Naive thymus-derived CD4-positive, alpha-beta T cell (primary cell): ENCODE results near the gene CD36. TPM values are rescaled to one million over a fixed set of nuclear protein-coding genes. Genes with fewer than 3 reads are reported as not detected.

Source experiments
- ATAC-seq: fragments of 150-1000 bp; cut with Tn5 transposase; 2 replicates; pipeline ENCODE4 v1.10.0; 2021; ENCODE audit warnings: mild to moderate bottlenecking, moderate library complexity
- CTCF ChIA-PET: fragments of 350-600 bp; sonication (Branson Sonifier 250); formaldehyde crosslinking; loops from one replicate; lab custom pipeline; 2021; ENCODE audit warnings: antibody characterized with exemption; lab: Charles Lee
- POLR2A ChIA-PET: fragments of 350-600 bp; sonication (Branson Sonifier 250); formaldehyde crosslinking; loops from one replicate; lab custom pipeline; 2021; ENCODE audit warnings: antibody characterized with exemption, inconsistent platforms; lab: Charles Lee
- DNase-seq, 9 donors: peaks; one replicate each; pipeline versions ENCODE4 v3.0.0 to v3.0.0-alpha.2; 2020 to 2022; ENCODE audit warnings: mixed read lengths in 1 of 9
- H3K27ac ChIP-seq: one replicate; pipeline ENCODE4 v1.7.0; 2013; ENCODE audit warnings: mild to moderate bottlenecking, low read depth, low read length, moderate library complexity
- H3K27me3 ChIP-seq, 2 donors: one replicate each; pipeline ENCODE4 v1.7.0; 2013; ENCODE audit warnings: low read length in 2 of 2, mild to moderate bottlenecking in 2 of 2, moderate library complexity in 2 of 2; ENCODE audit not compliant: control insufficient read depth in 2 of 2, insufficient read depth in 2 of 2
- H3K36me3 ChIP-seq, 3 experiments: 1 replicate in 2 of 3; 2 replicates in 1 of 3; pipeline ENCODE4 v1.7.0; 2013; ENCODE audit warnings: low read length in 3 of 3, mild to moderate bottlenecking in 3 of 3, moderate library complexity in 1 of 3; ENCODE audit not compliant: insufficient read depth in 3 of 3, control insufficient read depth in 2 of 3
- H3K4me1 ChIP-seq, 2 donors: one replicate each; pipeline ENCODE4 v1.7.0; 2013; ENCODE audit warnings: low read length in 2 of 2, mild to moderate bottlenecking in 2 of 2, moderate library complexity in 1 of 2; ENCODE audit not compliant: control insufficient read depth in 2 of 2, insufficient read depth in 2 of 2
- H3K4me3 ChIP-seq: 2 replicates; pipeline ENCODE4 v1.7.0; 2013; ENCODE audit warnings: mild to moderate bottlenecking, low read length
- H3K9me3 ChIP-seq, 3 experiments: 1 replicate in 2 of 3; 2 replicates in 1 of 3; pipeline ENCODE4 v1.7.0; 2013; ENCODE audit warnings: low read length in 3 of 3; ENCODE audit not compliant: control insufficient read depth in 2 of 3
- H3K27ac Mint-ChIP-seq, 9 donors: one replicate each; pipeline ENCODE4 v1.8.0; 2020 to 2022; ENCODE audit warnings: mixed read lengths in 9 of 9, mild to moderate bottlenecking in 8 of 9, moderate library complexity in 5 of 9, inconsistent platforms in 2 of 9
- H3K27me3 Mint-ChIP-seq, 5 donors: one replicate each; pipeline ENCODE4 v1.8.0; 2021 to 2022; ENCODE audit warnings: mixed read lengths in 5 of 5, mild to moderate bottlenecking in 1 of 5
- H3K36me3 Mint-ChIP-seq, 5 donors: one replicate each; pipeline ENCODE4 v1.8.0; 2020 to 2022; ENCODE audit warnings: mixed read lengths in 5 of 5, mild to moderate bottlenecking in 3 of 5, inconsistent platforms in 1 of 5
- H3K4me1 Mint-ChIP-seq, 7 donors: one replicate each; pipeline ENCODE4 v1.8.0; 2020 to 2022; ENCODE audit warnings: mixed read lengths in 7 of 7, mild to moderate bottlenecking in 3 of 7, inconsistent platforms in 1 of 7
- H3K4me3 Mint-ChIP-seq, 10 donors: one replicate each; pipeline ENCODE4 v1.8.0; 2020 to 2022; ENCODE audit warnings: mild to moderate bottlenecking in 10 of 10, mixed read lengths in 10 of 10, moderate library complexity in 6 of 10, inconsistent platforms in 2 of 10
- H3K9me3 Mint-ChIP-seq, 11 donors: one replicate each; pipeline ENCODE4 v1.8.0; 2020 to 2022; ENCODE audit warnings: mixed read lengths in 11 of 11, mild to moderate bottlenecking in 4 of 11, inconsistent platforms in 1 of 11, moderate library complexity in 1 of 11
- intact Hi-C, 2 donors: fragments of 100-400 bp; cut with micrococcal nuclease; formaldehyde crosslinking; loops; one replicate each; pipeline ENCODE4 v1.15.1; 2023
- polyA plus RNA-seq, 2 donors: library from polyadenylated mRNA; unstranded; fragments of 300-500 nt; fragmentation: Illumina TruSeq; gene quantifications; one replicate each; pipeline ENCODE4 v1.2.3, GENCODE V29; 2021
- total RNA-seq, 6 experiments: library from RNA in 5 of 6; stranded (reverse) in 5 of 6; gene quantifications; 1 replicate in 5 of 6; 2 replicates in 1 of 6; pipeline ENCODE4 v1.2.3 and lab custom pipeline; 2021 to 2026

CD36 gene
- total and polyA plus RNA-seq, 7 experiments from 2014 or later, result 0.16 to 109 (median 4.2) TPM; not detected in 1

- Mint-ChIP-seq H3K4me3 (no peak overlapping the region), H3K4me1 (no peaks in the 10 kb centered on the region), H3K36me3 (no peaks in the 10 kb centered on the region), H3K27me3 (peaks cover 0 to 6% (median 0%) of the 10 kb centered on the region in 5 donors), H3K9me3 (peaks cover 0 to 10% (median 0%) of the 10 kb centered on the region in 11 donors), H3K27ac (no peak overlapping the region)
- H3K4me1 ChIP-seq, result peaks cover 0 to 3% of the 10 kb centered on the region in 2 donors
- ATAC-seq (no peak), DNase-seq (no peak)
- H3K4me3 ChIP-seq, result no peak overlapping the region
- ChIA-PET CTCF (no interaction called here), POLR2A (no interaction called here)
- H3K27ac ChIP-seq, result no peak overlapping the region
- H3K36me3 ChIP-seq, result no peaks in the 10 kb centered on the region
- no peaks in the 10 kb centered on the region for H3K27me3 ChIP-seq
- intact Hi-C loops, result no loop called here
- H3K9me3 ChIP-seq, result no peaks in the 10 kb centered on the region
These were observed 38.4 kb upstream of the CD36 start for GRCh38 chr7:80600046-80600445.

- Histone ChIP-seq H3K27me3 (no peaks in the 10 kb centered on the region), H3K36me3 (no peaks in the 10 kb centered on the region), H3K27ac (no peak overlapping the region), H3K4me1 (peaks cover 0 to 3% of the 10 kb centered on the region in 2 donors), H3K4me3 (no peak overlapping the region), H3K9me3 (no peaks in the 10 kb centered on the region)
- H3K9me3 Mint-ChIP-seq, result no peaks in the 10 kb centered on the region
- DNase-seq, result no peak
- H3K27me3 Mint-ChIP-seq, result peaks cover 0 to 4% (median 0%) of the 10 kb centered on the region in 5 donors
- H3K27ac Mint-ChIP-seq, result no peak overlapping the region
- ChIA-PET POLR2A (no interaction called here), CTCF (no interaction called here)
- intact Hi-C loops, result no loop called here
- no peaks in the 10 kb centered on the region for H3K4me1 Mint-ChIP-seq
- ATAC-seq, result no peak
- H3K4me3 Mint-ChIP-seq, result no peak overlapping the region
- H3K36me3 Mint-ChIP-seq, result no peaks in the 10 kb centered on the region
These were observed 36.4 kb upstream of the CD36 start for GRCh38 chr7:80601999-80602398.

- POLR2A ChIA-PET, result no interaction called here
- Mint-ChIP-seq H3K4me3 (no peak overlapping the region), H3K36me3 (no peaks in the 10 kb centered on the region), H3K27ac (peak overlapping the region in 1 of 9 donors; percentile 38), H3K4me1 (no peaks in the 10 kb centered on the region), H3K9me3 (no peaks in the 10 kb centered on the region), H3K27me3 (peaks cover 0 to 4% (median 0%) of the 10 kb centered on the region in 5 donors)
- intact Hi-C loops, result no loop called here
- no peak overlapping the region for H3K4me3 ChIP-seq
- H3K4me1 ChIP-seq, result peaks cover 0 to 3% of the 10 kb centered on the region in 2 donors
- no peaks in the 10 kb centered on the region for H3K36me3 ChIP-seq
- ATAC-seq (no peak), DNase-seq (no peak)
- CTCF ChIA-PET, result interaction anchor here (0.7 kb wide), 1 partner anchor 42 kb away, joined by 8 read pairs; no protein-coding TSS in a partner anchor
- H3K9me3 ChIP-seq, result no peaks in the 10 kb centered on the region
- no peaks in the 10 kb centered on the region for H3K27me3 ChIP-seq
- H3K27ac ChIP-seq, result no peak overlapping the region
These were observed 34.5 kb upstream of the CD36 start for GRCh38 chr7:80603940-80604339.

GRCh38 chr7:80604436-80604835 is 34.0 kb upstream of the CD36 start:
- peaks cover 0 to 6% (median 0%) of the 10 kb centered on the region in 5 donors for H3K27me3 Mint-ChIP-seq
- ChIA-PET CTCF (interaction anchor here (0.7 kb wide), 1 partner anchor 42 kb away, joined by 8 read pairs; no protein-coding TSS in a partner anchor), POLR2A (no interaction called here)
- H3K4me3 Mint-ChIP-seq, result no peak overlapping the region
- ATAC-seq (no peak), DNase-seq (no peak)
- Histone ChIP-seq H3K27ac (no peak overlapping the region), H3K4me3 (no peak overlapping the region), H3K4me1 (no peaks in the 10 kb centered on the region), H3K27me3 (no peaks in the 10 kb centered on the region), H3K9me3 (no peaks in the 10 kb centered on the region), H3K36me3 (no peaks in the 10 kb centered on the region)
- H3K9me3 Mint-ChIP-seq, result peaks cover 0 to 4% (median 0%) of the 10 kb centered on the region in 11 donors
- H3K36me3 Mint-ChIP-seq, result no peaks in the 10 kb centered on the region
- H3K27ac Mint-ChIP-seq, result no peak overlapping the region
- no peaks in the 10 kb centered on the region for H3K4me1 Mint-ChIP-seq
- intact Hi-C loops, result no loop called here

GRCh38 chr7:80607136-80607535 is 31.3 kb upstream of the CD36 start:
- no peak overlapping the region for H3K27ac ChIP-seq
- DNase-seq (no peak), ATAC-seq (no peak)
- no peak overlapping the region for H3K4me3 ChIP-seq
- ChIA-PET CTCF (no interaction called here), POLR2A (no interaction called here)
- peaks cover 0 to 3% (median 0%) of the 10 kb centered on the region in 7 donors for H3K4me1 Mint-ChIP-seq
- H3K4me3 Mint-ChIP-seq, result no peak overlapping the region
- H3K9me3 Mint-ChIP-seq, result peaks cover 0 to 6% (median 0%) of the 10 kb centered on the region in 11 donors
- H3K36me3 ChIP-seq, result no peaks in the 10 kb centered on the region
- no peaks in the 10 kb centered on the region for H3K36me3 Mint-ChIP-seq
- no peaks in the 10 kb centered on the region for H3K4me1 ChIP-seq
- H3K27me3 Mint-ChIP-seq, result peaks cover 0 to 6% (median 0%) of the 10 kb centered on the region in 5 donors
- H3K9me3 ChIP-seq, result no peaks in the 10 kb centered on the region
- H3K27ac Mint-ChIP-seq, result no peak overlapping the region
- H3K27me3 ChIP-seq, result no peaks in the 10 kb centered on the region
- intact Hi-C loops, result no loop called here

- H3K4me3 ChIP-seq, result no peak overlapping the region
- intact Hi-C loops, result no loop called here
- H3K9me3 ChIP-seq, result no peaks in the 10 kb centered on the region
- POLR2A ChIA-PET, result no interaction called here
- Mint-ChIP-seq H3K4me3 (no peak overlapping the region), H3K27me3 (peaks cover 0 to 6% (median 0%) of the 10 kb centered on the region in 5 donors), H3K4me1 (peaks cover 0 to 3% (median 0%) of the 10 kb centered on the region in 7 donors), H3K27ac (no peak overlapping the region), H3K9me3 (peaks cover 0 to 6% (median 0%) of the 10 kb centered on the region in 11 donors), H3K36me3 (no peaks in the 10 kb centered on the region)
- DNase-seq, result no peak
- H3K27ac ChIP-seq, result no peak overlapping the region
- ATAC-seq, result no peak
- CTCF ChIA-PET, result no interaction called here
- no peaks in the 10 kb centered on the region for H3K36me3 ChIP-seq
- H3K4me1 ChIP-seq, result no peaks in the 10 kb centered on the region
- no peaks in the 10 kb centered on the region for H3K27me3 ChIP-seq
These were observed 30.1 kb upstream of the CD36 start for GRCh38 chr7:80608336-80608735.

GRCh38 chr7:80609751-80610150 is 28.7 kb upstream of the CD36 start:
- Histone ChIP-seq H3K27me3 (no peaks in the 10 kb centered on the region), H3K4me3 (no peak overlapping the region), H3K4me1 (no peaks in the 10 kb centered on the region), H3K36me3 (no peaks in the 10 kb centered on the region), H3K27ac (no peak overlapping the region), H3K9me3 (no peaks in the 10 kb centered on the region)
- POLR2A ChIA-PET, result no interaction called here
- Mint-ChIP-seq H3K4me3 (no peak overlapping the region), H3K9me3 (peaks cover 0 to 6% (median 0%) of the 10 kb centered on the region in 11 donors), H3K27me3 (peaks cover 0 to 6% (median 0%) of the 10 kb centered on the region in 5 donors), H3K36me3 (no peaks in the 10 kb centered on the region), H3K4me1 (peaks cover 0 to 3% (median 0%) of the 10 kb centered on the region in 7 donors), H3K27ac (no peak overlapping the region)
- no peak for DNase-seq
- intact Hi-C loops, result no loop called here
- ATAC-seq, result no peak
- CTCF ChIA-PET, result no interaction called here
